PC-9 (cell line): ENCODE data around the gene INHBB.

ENCODE experiments used
- CTCF ChIP-seq: fragments of 200-600 bp; sonication (generic); conservative IDR thresholded peaks from 2 replicates; pipeline ENCODE4 v1.6.1; 2017; ENCODE audit warnings: mixed run types, antibody characterized with exemption, mild to moderate bottlenecking, moderate library complexity
- EZH2 ChIP-seq: fragments of 200-600 bp; sonication (generic); IDR thresholded peaks from 2 replicates; pipeline ENCODE4 v1.8.0; 2017; ENCODE audit warnings: antibody characterized with exemption, low read depth

- no peak for TF ChIP-seq CTCF
- TF ChIP-seq EZH2 = no peak
Measured at GRCh38 chr2:120317180-120317533, 28.8 kb upstream of the INHBB start.
